TTC549 (cell line): ENCODE data around the gene AHI1.
"Not testable (repeated sequence)": the region's sequence is repeated elsewhere in the genome, so short reads cannot be mapped to it uniquely, and the experiment has no call there.

ENCODE experiments used
- FAIRE-seq: peaks from 2 replicates; lab custom pipeline; 2012; peaks lifted over from hg19 to GRCh38; lab: Jason Lieb, UNC

Gene AHI1

GRCh38 chr6:135390458-135390857 is 107.1 kb downstream of the AHI1 start:
- no peak for FAIRE-seq

GRCh38 chr6:135385299-135385698 is 112.2 kb downstream of the AHI1 start:
- no peak for FAIRE-seq

- no peak for FAIRE-seq
Measured at GRCh38 chr6:135383766-135384165, 113.8 kb downstream of the AHI1 start.

GRCh38 chr6:135383301-135383700 is 114.2 kb downstream of the AHI1 start:
- no peak for FAIRE-seq

- no peak for FAIRE-seq
Measured at GRCh38 chr6:135382182-135382628, 115.3 kb downstream of the AHI1 start.

GRCh38 chr6:135380793-135381192 is 116.7 kb downstream of the AHI1 start:
- FAIRE-seq: no peak

GRCh38 chr6:135379647-135380046 is 117.9 kb downstream of the AHI1 start:
- FAIRE-seq: no peak

GRCh38 chr6:135372758-135373157 is 124.8 kb downstream of the AHI1 start:
- no peak for FAIRE-seq

- FAIRE-seq: not testable (repeated sequence)
Measured at GRCh38 chr6:135363622-135364021, 133.9 kb downstream of the AHI1 start.

- FAIRE-seq: no peak
Measured at GRCh38 chr6:135362124-135362523, 135.4 kb downstream of the AHI1 start.

- no peak for FAIRE-seq
Measured at GRCh38 chr6:135360222-135360621, 137.3 kb downstream of the AHI1 start.

- FAIRE-seq: no peak
Measured at GRCh38 chr6:135358985-135359384, 138.6 kb downstream of the AHI1 start.

GRCh38 chr6:135358251-135358821 is 139.2 kb downstream of the AHI1 start:
- FAIRE-seq: no peak

- FAIRE-seq: no peak
Measured at GRCh38 chr6:135354407-135354806, 143.1 kb downstream of the AHI1 start.

- FAIRE-seq: no peak
Measured at GRCh38 chr6:135353113-135353512, 144.4 kb downstream of the AHI1 start.

- FAIRE-seq: no peak
Measured at GRCh38 chr6:135351635-135352034, 145.9 kb downstream of the AHI1 start.

- no peak for FAIRE-seq
Measured at GRCh38 chr6:135347887-135348286, 149.7 kb downstream of the AHI1 start.

GRCh38 chr6:135346747-135347146 is 150.8 kb downstream of the AHI1 start:
- no peak for FAIRE-seq

GRCh38 chr6:135344526-135344925 is 153.0 kb downstream of the AHI1 start:
- FAIRE-seq: no peak

GRCh38 chr6:135339920-135340319 is 157.6 kb downstream of the AHI1 start:
- not testable (repeated sequence) for FAIRE-seq

- no peak for FAIRE-seq
Measured at GRCh38 chr6:135334169-135334568, 163.4 kb downstream of the AHI1 start.

GRCh38 chr6:135331002-135331401 is 166.5 kb downstream of the AHI1 start:
- FAIRE-seq: no peak

- FAIRE-seq: no peak
Measured at GRCh38 chr6:135329851-135330803, 167.4 kb downstream of the AHI1 start.

- FAIRE-seq: no peak
Measured at GRCh38 chr6:135328136-135328535, 169.4 kb downstream of the AHI1 start.
